Bronchial epithelial cell (primary cell): Measurements from ENCODE around the gene ERBIN. TPM values are rescaled to one million over a fixed set of nuclear protein-coding genes. Genes with fewer than 3 reads are reported as not detected.
"Not testable (repeated sequence)": the region's sequence is repeated elsewhere in the genome, so short reads cannot be mapped to it uniquely, and the experiment has no call there.

Source experiments
- DNase-seq: peaks from one replicate; pipeline ENCODE4 v3.0.0-alpha.2; 2010; ENCODE audit warnings: low read depth
- FAIRE-seq: peaks from 2 replicates; lab custom pipeline; 2011; peaks lifted over from hg19 to GRCh38; lab: Jason Lieb, UNC
- H3K27me3 ChIP-seq: 2 replicates; pipeline ENCODE4 v1.5.1; 2011; ENCODE audit warnings: low read length; ENCODE audit not compliant: control insufficient read depth, insufficient read depth
- H3K36me3 ChIP-seq: 2 replicates; pipeline ENCODE4 v1.5.1; 2011; ENCODE audit warnings: low read length; ENCODE audit not compliant: control insufficient read depth, insufficient read depth
- H3K4me3 ChIP-seq: 2 replicates; pipeline ENCODE4 v1.5.1; 2011; ENCODE audit warnings: mild to moderate bottlenecking, low read depth, low read length, control low read depth
- CTCF ChIP-seq: IDR thresholded peaks from 2 replicates; pipeline ENCODE4 v1.5.1; 2011; ENCODE audit warnings: mild to moderate bottlenecking, moderate library complexity, low read length, control low read depth, inconsistent platforms; ENCODE audit not compliant: insufficient read depth, severe bottlenecking
- total RNA-seq: library from RNA; depleted of rRNA; stranded (reverse); fragments of >200 nt; gene quantifications from 2 replicates; pipeline ENCODE4 v1.2.1, GENCODE V29; 2014

Gene ERBIN
- total RNA-seq, 1 donor from 2014 or later = 46.1 TPM

GRCh38 chr5:66021585-66021984 lies 95.2 kb downstream of the ERBIN start:
- Histone ChIP-seq H3K4me3 (no peak overlapping the region), H3K36me3 (peaks cover 1% of the 10 kb centered on the region), H3K27me3 (no peaks in the 10 kb centered on the region)
- no peak for TF ChIP-seq CTCF
- FAIRE-seq (no peak), DNase-seq (no peak)

DNA sequence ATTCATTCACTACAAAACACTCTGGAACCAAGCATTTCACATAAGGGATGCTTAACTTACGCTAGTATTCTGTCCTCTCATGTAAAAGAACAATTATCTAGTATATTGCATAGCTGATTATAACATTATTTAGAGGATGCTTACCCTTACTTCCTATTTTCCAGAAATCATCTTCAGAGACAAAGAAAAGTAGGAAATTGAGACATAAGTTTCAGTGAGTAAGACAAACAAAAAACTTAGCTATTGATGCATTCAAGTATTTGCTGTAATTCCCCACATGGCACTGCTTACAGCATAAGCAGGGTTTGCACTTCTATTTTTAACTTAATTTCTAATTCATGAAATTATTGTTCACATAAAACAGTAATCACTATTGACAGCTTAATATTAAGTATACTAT lies 112.9 kb downstream of the ERBIN start:
- DNase-seq = no peak
- Histone ChIP-seq H3K36me3 (peaks cover 2% of the 10 kb centered on the region), H3K27me3 (no peaks in the 10 kb centered on the region), H3K4me3 (no peak overlapping the region)
- no peak for TF ChIP-seq CTCF
- FAIRE-seq = no peak

DNA sequence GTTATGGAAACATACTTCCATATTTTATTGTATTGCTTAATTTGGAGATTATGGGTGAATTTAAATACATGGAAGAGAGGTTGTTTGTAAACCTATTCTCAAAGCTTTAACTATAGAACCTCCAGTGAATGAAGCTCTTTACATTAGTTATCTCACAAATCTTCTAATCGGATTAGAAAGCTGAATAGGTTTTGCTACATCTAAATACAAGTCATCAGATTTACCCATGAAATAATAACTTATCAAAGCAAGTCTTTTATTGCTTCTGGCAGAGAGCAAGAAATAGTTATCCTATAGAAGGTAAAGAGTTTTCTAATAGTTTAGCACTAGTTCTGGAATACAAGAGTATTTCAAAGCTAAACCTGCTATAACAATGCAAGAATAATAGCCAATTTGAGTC lies 113.3 kb downstream of the ERBIN start:
- H3K36me3 ChIP-seq = peaks cover 3% of the 10 kb centered on the region
- TF ChIP-seq CTCF = no peak
- H3K27me3 ChIP-seq = no peaks in the 10 kb centered on the region
- FAIRE-seq (no peak), DNase-seq (no peak)
- no peak overlapping the region for H3K4me3 ChIP-seq

GRCh38 chr5:66041627-66042026 lies 115.3 kb downstream of the ERBIN start:
- peaks cover 1% of the 10 kb centered on the region for H3K36me3 ChIP-seq
- no peaks in the 10 kb centered on the region for H3K27me3 ChIP-seq
- DNase-seq = no peak
- FAIRE-seq = no peak
- H3K4me3 ChIP-seq = no peak overlapping the region
- no peak for TF ChIP-seq CTCF

DNA sequence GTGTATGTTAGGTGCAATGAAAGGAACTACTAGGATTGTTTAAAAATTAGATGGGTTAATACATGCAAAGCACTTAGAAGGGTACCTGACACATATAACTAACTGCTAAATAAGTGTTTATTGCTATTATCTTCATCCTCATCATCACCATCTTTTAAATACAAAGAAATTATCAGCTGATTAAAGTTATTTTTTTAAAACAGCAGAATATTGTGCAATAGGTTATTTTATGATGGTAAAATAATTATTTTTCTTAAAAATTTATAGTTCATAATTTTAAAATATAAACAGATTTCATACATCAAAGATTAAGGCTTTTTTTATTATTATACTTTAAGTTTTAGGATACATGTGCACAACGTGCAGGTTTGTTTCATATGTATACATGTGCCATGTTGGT lies 130.9 kb downstream of the ERBIN start:
- no peaks in the 10 kb centered on the region for H3K27me3 ChIP-seq
- H3K4me3 ChIP-seq = no peak overlapping the region
- H3K36me3 ChIP-seq = peaks cover 4% of the 10 kb centered on the region
- TF ChIP-seq CTCF = no peak
- no peak for DNase-seq
- FAIRE-seq = no peak

DNA sequence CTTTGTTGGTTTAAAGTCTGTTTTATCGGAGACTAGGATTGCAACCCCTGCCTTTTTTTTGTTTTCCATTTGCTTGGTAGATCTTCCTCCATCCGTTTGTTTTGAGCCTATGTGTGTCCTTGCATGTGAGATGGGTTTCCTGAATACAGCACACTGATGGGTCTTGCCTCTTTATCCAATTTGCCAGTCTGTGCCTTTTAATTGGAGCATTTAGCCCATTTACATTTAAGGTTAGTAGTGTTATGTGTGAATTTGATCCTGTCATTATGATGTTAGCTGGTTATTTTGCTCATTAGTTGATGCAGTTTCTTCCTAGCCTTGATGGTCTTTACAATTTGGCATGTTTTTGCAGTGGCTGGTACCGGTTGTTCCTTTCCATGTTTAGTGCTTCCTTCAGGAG lies 134.9 kb downstream of the ERBIN start:
- H3K36me3 ChIP-seq, FAIRE-seq, DNase-seq: not testable (repeated sequence)

DNA sequence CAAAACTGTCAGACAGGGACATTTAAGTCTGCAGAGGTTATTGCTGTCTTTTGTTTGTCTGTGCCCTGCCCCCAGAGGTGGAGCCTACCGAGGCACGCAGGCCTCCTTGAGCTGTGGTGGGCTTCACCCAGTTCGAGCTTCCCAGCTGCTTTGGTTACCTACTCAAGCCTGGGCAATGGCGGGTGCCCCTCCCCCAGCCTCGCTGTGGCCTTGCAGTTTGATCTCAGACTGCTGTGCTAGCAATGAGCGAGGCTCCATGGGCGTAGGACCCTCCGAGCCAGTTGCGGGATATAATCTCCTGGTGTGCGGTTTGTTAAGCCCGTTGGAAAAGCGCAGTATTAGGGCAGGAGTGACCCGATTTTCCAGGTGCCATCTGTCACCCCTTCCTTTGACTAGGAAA lies 136.7 kb downstream of the ERBIN start:
- DNase-seq, H3K36me3 ChIP-seq, FAIRE-seq, H3K27me3 ChIP-seq, H3K4me3 ChIP-seq: not testable (repeated sequence)

More for the DNA sequence above, 134.9 kb downstream of the ERBIN start:
- H3K4me3 ChIP-seq, H3K27me3 ChIP-seq: not testable (repeated sequence)
